ENCODE data around the gene CLIC1. TPM values are rescaled to one million over a fixed set of nuclear protein-coding genes. Genes with fewer than 3 reads are reported as not detected.

CLIC1 gene
- total RNA-seq, 1 donor from 2014 or later = 310 TPM

DNA sequence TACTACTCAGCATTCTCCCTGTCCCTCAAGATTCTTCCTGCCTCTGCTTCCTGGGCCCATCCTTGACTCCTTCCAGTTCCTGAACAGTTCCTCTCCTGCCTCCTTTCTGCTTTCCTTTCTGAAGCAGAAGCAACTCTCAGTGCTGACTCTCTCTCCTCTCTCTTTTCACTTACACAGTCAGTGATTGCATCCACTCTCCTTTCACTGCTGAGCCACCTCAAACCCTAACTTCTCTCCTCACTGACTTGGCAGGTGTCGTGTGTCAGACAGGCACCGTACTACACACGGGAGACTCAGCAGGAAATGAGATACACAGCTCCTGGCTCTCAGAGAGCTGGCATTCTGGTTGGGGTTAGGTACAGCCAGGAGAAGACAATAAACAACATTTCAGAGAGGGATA lies 38.8 kb downstream of the CLIC1 start:
- ATAC-seq = no peak
- no peak overlapping the region for H3K27ac ChIP-seq
- H3K36me3 ChIP-seq = peaks cover 82% of the 10 kb centered on the region

DNA sequence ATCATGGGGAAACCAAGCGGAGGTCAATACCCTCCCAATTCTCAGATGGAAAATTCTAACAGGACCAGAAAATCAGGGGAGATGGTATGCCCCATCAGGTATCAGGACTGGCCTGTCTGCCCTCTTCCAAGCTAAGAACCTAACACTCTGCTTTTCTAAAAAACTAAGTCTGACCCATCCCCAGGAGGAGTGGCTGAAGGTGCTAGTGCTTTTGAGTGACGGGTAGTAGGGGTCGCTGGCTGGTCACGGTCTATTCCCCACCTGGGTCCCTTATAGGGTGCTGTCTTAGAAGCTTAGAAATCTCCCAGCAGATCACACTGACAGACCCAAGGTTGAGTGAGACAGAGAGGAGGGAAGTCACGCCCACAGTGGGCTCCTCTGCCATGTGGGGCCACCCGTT lies 42.8 kb downstream of the CLIC1 start:
- no peak overlapping the region for H3K27ac ChIP-seq
- intact Hi-C loops (cut with DNase I) = no loop called here
- ATAC-seq = no peak
- peaks cover 4% of the 10 kb centered on the region for H3K4me1 ChIP-seq
- peaks cover 97% of the 10 kb centered on the region for H3K36me3 ChIP-seq
- no peak overlapping the region for H3K4me3 ChIP-seq
- TF ChIP-seq, protein P1, sequence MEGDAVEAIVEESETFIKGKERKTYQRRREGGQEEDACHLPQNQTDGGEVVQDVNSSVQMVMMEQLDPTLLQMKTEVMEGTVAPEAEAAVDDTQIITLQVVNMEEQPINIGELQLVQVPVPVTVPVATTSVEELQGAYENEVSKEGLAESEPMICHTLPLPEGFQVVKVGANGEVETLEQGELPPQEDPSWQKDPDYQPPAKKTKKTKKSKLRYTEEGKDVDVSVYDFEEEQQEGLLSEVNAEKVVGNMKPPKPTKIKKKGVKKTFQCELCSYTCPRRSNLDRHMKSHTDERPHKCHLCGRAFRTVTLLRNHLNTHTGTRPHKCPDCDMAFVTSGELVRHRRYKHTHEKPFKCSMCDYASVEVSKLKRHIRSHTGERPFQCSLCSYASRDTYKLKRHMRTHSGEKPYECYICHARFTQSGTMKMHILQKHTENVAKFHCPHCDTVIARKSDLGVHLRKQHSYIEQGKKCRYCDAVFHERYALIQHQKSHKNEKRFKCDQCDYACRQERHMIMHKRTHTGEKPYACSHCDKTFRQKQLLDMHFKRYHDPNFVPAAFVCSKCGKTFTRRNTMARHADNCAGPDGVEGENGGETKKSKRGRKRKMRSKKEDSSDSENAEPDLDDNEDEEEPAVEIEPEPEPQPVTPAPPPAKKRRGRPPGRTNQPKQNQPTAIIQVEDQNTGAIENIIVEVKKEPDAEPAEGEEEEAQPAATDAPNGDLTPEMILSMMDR (IDR thresholded peaks at IDR 0.05) = no peak
- no peak for DNase-seq
- H3K27me3 ChIP-seq (ENCODE audit: low read depth) = no peaks in the 10 kb centered on the region
- H3K9me3 ChIP-seq = no peaks in the 10 kb centered on the region

More for the DNA sequence above, 38.8 kb downstream of the CLIC1 start:
- intact Hi-C loops (cut with DNase I) = no loop called here
- Histone ChIP-seq H3K4me1 (peaks cover 23% of the 10 kb centered on the region), H3K4me3 (no peak overlapping the region), H3K27me3 (ENCODE audit: low read depth) (no peaks in the 10 kb centered on the region), H3K9me3 (no peaks in the 10 kb centered on the region)
- DNase-seq = no peak
- TF ChIP-seq, protein P1 (IDR thresholded peaks at IDR 0.05) = no peak

DNA sequence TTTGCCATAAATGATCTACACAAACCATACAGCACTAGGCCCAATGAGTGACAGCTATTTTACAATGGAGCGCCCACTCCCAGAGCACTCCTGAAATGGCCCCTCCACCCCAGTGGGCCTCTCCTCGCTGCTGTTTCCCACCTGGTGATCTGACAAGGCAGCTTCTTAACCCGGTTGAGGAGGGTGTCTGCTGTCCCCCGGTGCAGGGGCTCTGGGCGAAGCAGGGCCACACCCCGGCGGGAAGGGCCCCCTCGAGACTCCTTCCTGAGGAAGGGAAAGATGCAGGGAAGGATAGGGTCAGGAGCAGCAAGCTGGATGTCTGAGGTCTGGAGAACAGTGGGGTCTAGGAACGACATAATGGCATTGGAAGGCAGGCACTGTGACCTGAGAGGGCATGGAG lies 43.4 kb downstream of the CLIC1 start:
- H3K27me3 ChIP-seq (ENCODE audit: low read depth) = no peaks in the 10 kb centered on the region
- DNase-seq = no peak
- no peak for ATAC-seq
- H3K36me3 ChIP-seq = peaks cover 97% of the 10 kb centered on the region
- no peak overlapping the region for H3K27ac ChIP-seq
- no peaks in the 10 kb centered on the region for H3K9me3 ChIP-seq
- intact Hi-C loops (cut with DNase I) = no loop called here
- TF ChIP-seq, protein P1 (IDR thresholded peaks at IDR 0.05) = no peak
- peaks cover 4% of the 10 kb centered on the region for H3K4me1 ChIP-seq
- H3K4me3 ChIP-seq = no peak overlapping the region

DNA sequence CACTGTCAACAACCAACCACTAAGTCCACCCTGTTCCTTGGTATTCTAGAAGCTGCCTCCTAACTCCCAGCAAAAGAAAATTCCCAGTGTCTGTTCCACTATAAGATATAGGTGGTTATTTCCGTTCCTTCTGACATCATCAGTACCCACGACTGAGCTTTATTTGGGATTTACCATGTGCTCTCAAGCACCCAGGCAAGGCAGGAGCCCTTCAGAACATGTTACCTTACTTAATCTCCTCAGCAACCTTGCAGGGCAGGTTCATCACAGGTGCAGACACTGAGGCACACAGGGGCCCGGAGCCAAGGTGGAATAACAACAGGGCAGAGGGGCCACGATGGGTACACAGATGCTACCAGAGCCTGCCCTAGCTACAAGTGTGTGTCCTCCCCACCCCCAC lies 44.0 kb downstream of the CLIC1 start:
- no peaks in the 10 kb centered on the region for H3K4me1 ChIP-seq
- H3K9me3 ChIP-seq = no peaks in the 10 kb centered on the region
- TF ChIP-seq, protein P1 (IDR thresholded peaks at IDR 0.05) = no peak
- intact Hi-C loops (cut with DNase I) = no loop called here
- H3K36me3 ChIP-seq = peaks cover 97% of the 10 kb centered on the region
- H3K27me3 ChIP-seq (ENCODE audit: low read depth) = no peaks in the 10 kb centered on the region
- H3K4me3 ChIP-seq = no peak overlapping the region
- ATAC-seq (no peak), DNase-seq (no peak)
- H3K27ac ChIP-seq = no peak overlapping the region

DNA sequence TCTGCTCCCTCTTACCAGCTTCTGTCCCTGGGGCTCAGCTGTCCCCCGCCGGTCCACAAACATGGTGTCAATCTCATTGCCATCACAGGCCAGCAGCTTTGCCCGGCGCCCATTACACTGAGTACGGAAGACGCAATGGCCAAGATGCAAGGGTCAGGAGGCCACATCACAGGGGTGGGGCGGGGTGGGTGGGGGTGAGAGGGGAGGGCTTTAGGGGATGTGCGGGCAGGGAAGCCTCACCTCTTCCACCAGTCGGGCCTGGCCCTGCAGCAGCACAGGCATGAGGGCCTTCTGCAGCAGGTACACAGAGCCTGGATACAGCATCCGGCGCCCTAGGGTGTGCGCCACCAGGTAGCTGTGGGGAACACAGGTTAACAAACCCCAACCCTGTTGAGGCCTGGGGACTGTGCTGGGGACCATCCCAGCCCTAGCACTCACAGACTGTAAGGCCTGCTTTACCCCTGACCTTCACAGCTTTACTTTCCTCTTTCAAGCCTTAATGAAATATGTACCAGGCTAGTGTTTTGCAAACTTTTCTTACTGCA lies 44.7 kb downstream of the CLIC1 start:
- no peaks in the 10 kb centered on the region for H3K4me1 ChIP-seq
- no peak for ATAC-seq

More for the DNA sequence above, 44.7 kb downstream of the CLIC1 start:
- H3K27me3 ChIP-seq (ENCODE audit: low read depth) = no peaks in the 10 kb centered on the region
- no peak for DNase-seq
- no peaks in the 10 kb centered on the region for H3K9me3 ChIP-seq
- no peak overlapping the region for H3K27ac ChIP-seq
- intact Hi-C loops (cut with DNase I) = no loop called here
- peaks cover 100% of the 10 kb centered on the region for H3K36me3 ChIP-seq
- TF ChIP-seq, protein P1 (IDR thresholded peaks at IDR 0.05) = no peak
- H3K4me3 ChIP-seq = no peak overlapping the region

Data from lower lobe of right lung (tissue), 2 donors.